HuH-7 (cell line): ENCODE results near the gene BICC1.
"Not testable (repeated sequence)": the region's sequence is repeated elsewhere in the genome, so short reads cannot be mapped to it uniquely, and the experiment has no call there.

Experiments
- DNase-seq: peaks from one replicate; pipeline ENCODE4 v3.0.0; 2011; ENCODE audit warnings: low spot score

The BICC1 gene

DNA sequence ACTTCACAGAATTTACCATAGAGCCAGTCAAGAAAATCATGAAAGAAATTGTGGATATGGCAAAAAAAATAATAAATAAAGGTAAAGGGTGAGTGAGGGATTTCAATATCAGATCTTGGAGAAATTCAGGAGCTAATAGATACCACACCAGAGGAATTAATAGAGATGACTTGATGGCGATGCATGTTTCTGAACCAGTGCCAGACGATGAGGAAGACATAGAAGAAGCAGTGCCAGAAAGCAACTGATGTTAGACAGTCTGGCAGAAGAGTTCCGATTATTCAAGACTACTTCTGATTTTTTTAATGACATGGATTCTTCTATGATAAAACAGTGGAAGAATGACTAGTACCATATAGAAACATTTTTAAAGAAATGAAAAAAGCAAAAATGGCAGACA lies 314.7 kb downstream of the BICC1 start:
- no peak for DNase-seq

DNA sequence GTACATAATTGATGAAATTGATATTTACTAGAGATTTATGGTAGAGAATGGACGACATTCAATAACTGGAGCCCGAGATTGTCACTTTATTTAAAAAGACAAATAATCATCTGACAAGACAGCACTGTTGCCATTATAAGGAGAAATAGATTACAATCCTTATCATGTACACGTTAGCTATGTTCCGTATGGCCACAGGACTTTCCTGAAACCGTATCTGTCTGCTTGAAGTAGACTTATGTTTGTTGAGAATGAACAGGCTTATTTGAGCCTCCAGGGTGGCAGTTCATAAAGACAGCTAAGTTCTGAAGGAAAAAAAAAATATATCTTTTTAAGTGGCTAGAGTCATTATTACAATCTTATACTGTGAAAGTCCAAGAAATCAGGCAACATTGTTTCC lies 317.2 kb downstream of the BICC1 start:
- no peak for DNase-seq

DNA sequence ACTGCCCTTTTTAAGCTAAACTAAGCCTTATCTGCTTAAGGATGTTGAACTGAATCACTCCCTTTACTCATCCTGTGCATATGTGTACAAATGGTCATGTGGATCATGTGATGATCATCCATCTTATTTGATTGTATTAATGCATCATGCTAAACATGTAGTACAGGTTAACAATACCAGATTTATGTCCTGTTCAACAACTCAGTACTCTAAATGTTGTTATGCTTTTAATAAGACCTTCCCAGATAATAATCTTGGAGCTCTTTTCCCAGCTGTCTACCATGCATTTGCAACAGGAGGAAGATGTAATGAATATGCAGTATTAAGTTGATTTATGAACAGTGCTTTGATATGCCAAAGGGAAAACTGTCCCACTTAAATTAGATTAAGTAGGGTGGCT lies 318.0 kb downstream of the BICC1 start:
- no peak for DNase-seq

GRCh38 chr10:58833771-58834561 lies 321.3 kb downstream of the BICC1 start:
- DNase-seq, result no peak

- DNase-seq, result no peak
Observed at GRCh38 chr10:58836176-58836700, 323.6 kb downstream of the BICC1 start.

DNA sequence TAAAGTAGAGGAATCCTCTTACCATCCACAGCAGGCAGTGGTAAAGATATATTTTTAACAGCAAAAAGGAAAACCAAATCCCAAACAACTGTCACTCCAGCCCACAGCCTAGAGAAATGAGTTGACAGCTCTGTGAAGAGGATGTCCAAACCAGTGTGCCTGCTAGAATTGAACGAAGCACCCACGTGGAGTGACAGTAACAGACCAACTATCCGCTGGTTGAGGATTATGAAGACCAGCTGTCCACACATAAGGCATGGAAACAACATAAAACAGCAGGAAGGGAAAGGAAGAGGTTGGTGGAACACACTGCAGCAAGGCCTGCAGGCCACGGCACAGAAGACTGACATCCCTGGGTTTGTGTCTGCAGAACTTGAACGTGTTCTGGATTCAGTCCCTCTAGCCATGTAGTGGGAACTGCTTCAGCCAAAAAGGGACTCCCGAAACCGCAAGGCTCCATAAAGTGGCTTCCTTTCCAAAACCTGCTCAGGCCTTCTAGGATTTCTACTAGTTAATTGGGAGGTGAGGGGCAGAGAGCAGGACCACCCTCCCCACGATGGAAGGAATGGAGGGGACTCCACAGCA lies 324.4 kb downstream of the BICC1 start:
- no peak for DNase-seq

DNA sequence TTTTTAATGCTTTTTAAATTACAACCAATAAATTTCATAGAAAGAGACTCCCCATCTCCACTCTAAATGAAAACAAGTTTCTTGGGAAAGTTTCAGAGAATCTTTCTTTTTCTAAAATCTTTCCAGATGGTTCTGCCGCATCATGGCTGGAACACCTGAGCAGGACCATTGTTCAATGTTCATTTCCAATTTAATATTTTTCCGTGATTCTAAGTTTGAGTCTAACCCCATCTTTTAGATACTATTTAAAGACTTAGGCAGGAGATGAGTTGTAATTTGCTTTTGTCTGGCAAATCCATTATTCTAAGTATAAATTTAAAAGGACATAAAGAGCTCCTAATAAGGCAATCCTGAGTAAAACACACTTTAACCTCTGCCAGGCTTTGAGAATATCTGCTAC lies 325.2 kb downstream of the BICC1 start:
- DNase-seq, result no peak

- no peak for DNase-seq
Observed at GRCh38 chr10:58838561-58839208, 326.0 kb downstream of the BICC1 start.

- no peak for DNase-seq
Observed at GRCh38 chr10:58839771-58840170, 327.1 kb downstream of the BICC1 start.

GRCh38 chr10:58840840-58841435 lies 328.3 kb downstream of the BICC1 start:
- DNase-seq, result no peak

GRCh38 chr10:58842860-58843376 lies 330.2 kb downstream of the BICC1 start:
- DNase-seq, result no peak

DNA sequence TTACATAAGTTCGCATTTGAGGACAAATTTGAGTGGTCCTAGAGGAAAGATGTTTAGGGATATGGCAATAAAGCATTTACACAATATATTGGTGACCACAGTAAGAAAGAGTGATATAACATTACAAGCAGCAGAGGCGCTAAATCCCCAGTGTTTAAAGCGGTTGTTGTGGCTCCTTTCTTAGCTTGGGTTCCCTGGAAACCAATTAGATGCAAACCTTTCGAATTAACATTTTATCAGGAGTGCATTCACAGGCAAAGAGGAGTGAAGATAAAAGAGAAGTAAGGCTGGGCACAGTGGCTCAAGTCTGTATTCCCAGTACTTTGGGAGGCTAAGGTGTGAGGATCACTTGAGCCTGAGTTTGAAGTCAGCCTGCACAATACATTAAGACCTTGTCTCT lies 331.1 kb downstream of the BICC1 start:
- DNase-seq, result no peak

- no peak for DNase-seq
Observed at GRCh38 chr10:58844680-58845079, 332.0 kb downstream of the BICC1 start.

DNA sequence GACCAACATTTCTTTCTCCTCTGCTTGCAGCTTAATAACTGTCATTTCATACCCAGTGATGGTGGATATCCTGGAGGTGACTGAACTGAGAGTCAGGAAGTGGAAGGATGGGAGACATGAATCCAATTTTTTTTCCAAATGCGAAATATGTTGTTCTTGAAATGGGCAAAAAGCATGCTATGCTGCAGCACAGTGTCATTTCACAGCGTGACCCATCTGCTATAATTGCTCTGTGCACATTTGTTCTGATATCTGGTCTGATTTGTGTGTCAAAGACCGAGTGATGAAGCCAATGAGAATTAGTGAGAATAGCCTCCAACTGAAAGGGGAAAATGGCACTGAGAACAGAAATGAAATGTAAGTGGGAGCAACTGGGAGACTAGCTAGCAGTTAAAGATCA lies 334.2 kb downstream of the BICC1 start:
- no peak for DNase-seq

DNA sequence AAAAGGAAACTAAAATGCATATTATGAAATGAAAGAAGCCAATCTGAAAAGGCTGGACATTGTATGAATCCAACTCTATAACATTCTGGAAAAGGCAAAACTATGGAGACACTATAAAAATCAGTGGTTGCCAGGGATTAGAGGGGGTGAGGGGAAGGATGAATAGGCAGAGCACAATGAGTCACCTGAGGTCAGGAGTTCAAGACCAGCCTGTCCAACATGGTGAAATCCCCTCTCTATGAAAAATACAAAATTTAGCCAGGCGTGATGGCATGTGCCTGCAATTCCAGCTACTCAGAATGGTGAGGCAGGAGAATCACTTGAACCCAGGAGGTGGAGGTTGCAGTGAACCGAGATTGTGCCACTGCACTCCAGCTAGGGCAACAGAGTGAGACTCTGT lies 338.9 kb downstream of the BICC1 start:
- DNase-seq, result no peak

GRCh38 chr10:58853668-58854067 lies 341.0 kb downstream of the BICC1 start:
- DNase-seq, result no peak

GRCh38 chr10:58854811-58855210 lies 342.1 kb downstream of the BICC1 start:
- no peak for DNase-seq

DNA sequence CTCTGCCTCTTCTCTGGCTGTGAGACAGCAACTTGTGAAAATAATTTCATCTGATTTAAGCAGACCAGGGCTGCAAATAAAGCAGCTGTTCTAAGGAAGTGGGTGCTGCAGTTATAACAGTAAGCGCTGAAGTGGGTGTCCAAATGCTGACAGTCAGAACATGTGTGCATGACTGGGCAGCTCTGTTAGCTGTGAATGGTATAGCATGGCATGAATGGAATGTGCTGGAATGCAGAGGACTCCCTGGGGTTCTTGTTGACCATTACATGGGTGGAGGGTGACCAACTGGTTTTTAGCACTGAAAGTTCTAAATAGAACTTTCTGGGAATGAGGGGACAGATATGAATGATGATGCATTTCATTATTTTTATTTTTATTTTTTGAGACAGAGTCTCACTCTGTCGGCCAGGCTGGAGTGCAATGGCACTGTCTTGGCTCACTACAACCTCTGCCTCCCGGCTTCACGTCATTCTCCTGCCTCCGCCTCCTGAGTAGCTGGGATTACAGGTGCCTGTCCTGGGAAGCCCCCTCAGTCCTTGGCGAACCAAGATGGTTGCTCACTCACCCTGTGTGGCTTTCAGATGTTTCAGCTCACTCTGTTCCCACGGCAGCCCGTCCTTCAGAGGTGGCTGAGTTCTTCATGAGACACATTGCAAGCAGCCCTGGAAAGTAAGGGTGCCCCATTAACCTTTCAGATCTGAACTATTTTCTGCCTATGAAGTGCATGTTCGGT lies 344.0 kb downstream of the BICC1 start:
- DNase-seq, result no peak

GRCh38 chr10:58857251-58857805 lies 344.7 kb downstream of the BICC1 start:
- no peak for DNase-seq

DNA sequence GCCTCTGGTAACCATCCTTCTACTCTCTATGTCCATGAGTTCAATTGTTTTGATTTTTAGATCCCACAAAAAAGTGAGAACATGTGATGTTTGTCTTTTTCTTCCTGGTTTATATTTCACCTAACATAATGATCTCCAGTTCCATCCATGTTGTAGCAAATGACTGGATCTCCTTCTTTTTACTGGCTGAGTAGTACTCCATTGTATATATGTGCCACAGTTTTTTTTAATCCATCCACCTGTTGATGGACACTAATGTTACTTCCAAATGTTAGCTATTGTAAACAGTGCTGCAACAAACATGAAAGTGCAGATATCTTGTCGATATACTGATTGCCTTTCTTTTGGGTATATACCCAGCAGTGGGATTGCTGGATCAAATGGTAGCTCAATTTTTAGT lies 345.5 kb downstream of the BICC1 start:
- DNase-seq, result not testable (repeated sequence)

DNA sequence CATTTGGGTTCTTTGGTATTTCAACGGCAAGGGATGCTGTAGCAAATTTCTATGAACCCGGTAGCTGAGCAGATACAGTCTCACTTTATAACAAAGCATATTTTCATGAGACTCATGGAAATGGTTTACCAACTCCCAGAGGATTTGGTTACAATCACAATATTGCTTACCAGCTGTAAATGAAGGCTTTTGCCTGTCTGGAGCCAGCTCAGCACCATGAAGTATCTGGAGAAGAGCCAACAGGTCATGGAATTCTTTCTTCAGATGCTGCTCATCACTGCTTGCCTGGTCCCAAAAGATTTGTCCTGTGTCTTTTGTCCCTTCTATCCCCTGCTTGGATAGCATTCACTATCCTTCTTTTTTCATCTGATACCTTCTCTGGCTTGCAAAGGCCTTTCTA lies 346.9 kb downstream of the BICC1 start:
- DNase-seq, result no peak

DNA sequence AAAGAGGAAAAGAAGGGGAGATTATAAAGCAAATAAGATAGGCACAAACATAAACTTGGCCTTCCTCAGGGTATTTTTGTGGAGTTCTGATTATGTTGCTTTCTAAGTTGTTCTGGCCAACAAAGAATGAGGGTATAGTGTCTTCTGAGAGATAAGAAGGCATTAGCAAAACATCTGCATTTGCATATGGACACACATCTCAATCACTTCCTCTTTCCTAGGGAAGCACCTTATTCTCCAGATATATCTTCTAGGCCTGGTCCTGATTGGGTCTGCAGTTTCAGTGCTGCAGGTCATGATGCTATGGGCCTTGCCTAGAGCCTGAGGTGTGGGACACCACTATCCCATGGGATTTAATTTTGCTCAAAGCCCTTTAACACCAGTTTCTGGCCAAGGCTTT lies 355.0 kb downstream of the BICC1 start:
- DNase-seq, result no peak
